DND-41 (cell line): ENCODE results near the gene NPIPA1.
"Not testable (repeated sequence)": the region's sequence is repeated elsewhere in the genome, so short reads cannot be mapped to it uniquely, and the experiment has no call there.

Experiments used
- ATAC-seq: fragments of 200-7000 bp; cut with Tn5 transposase; 3 replicates; pipeline ENCODE4 v1.9.1; 2021; ENCODE audit warnings: low read depth; ENCODE audit not compliant: insufficient read depth
- DNase-seq: peaks from one replicate; pipeline ENCODE4 v3.0.0-alpha.2; 2020
- H2AFZ ChIP-seq: 2 replicates; pipeline ENCODE4 v1.6.0; 2012; ENCODE audit warnings: low read depth, low read length
- H3K27ac ChIP-seq: 2 replicates; pipeline ENCODE4 v1.5.1; 2012; ENCODE audit warnings: low read length, inconsistent platforms
- H3K27me3 ChIP-seq: fragments of 200-600 bp; sonication (generic); 2 replicates; pipeline ENCODE4 v1.6.0; 2012; ENCODE audit warnings: low read length, mild to moderate bottlenecking, inconsistent platforms; ENCODE audit not compliant: insufficient read depth, poor library complexity
- H3K36me3 ChIP-seq: 2 replicates; pipeline ENCODE4 v1.5.1; 2012; ENCODE audit warnings: low read length, inconsistent platforms; ENCODE audit not compliant: insufficient read depth
- H3K4me1 ChIP-seq: 2 replicates; pipeline ENCODE4 v1.5.1; 2012; ENCODE audit warnings: mild to moderate bottlenecking, low read length; ENCODE audit not compliant: insufficient read depth
- H3K4me2 ChIP-seq: 2 replicates; pipeline ENCODE4 v1.6.0; 2012; ENCODE audit warnings: mild to moderate bottlenecking, moderate library complexity, low read length, inconsistent platforms; ENCODE audit not compliant: insufficient read depth
- H3K4me3 ChIP-seq, 2 experiments: fragments of 200-600 bp in 1 of 2; shearing (Covaris generic) in 1 of 2; 2 replicates each; pipeline ENCODE4 v1.5.1; 2012 to 2016; ENCODE audit warnings: inconsistent platforms in 2 of 2, low read length in 2 of 2, mild to moderate bottlenecking in 2 of 2, low read depth in 1 of 2, moderate library complexity in 1 of 2
- H3K79me2 ChIP-seq: 2 replicates; pipeline ENCODE4 v1.6.0; 2012; ENCODE audit warnings: low read length, inconsistent platforms; ENCODE audit not compliant: insufficient read depth
- H3K9ac ChIP-seq: 2 replicates; pipeline ENCODE4 v1.6.0; 2012; ENCODE audit warnings: low read depth, mild to moderate bottlenecking, inconsistent platforms, low read length, moderate library complexity
- H3K9me3 ChIP-seq: 2 replicates; pipeline ENCODE4 v1.5.1; 2012; ENCODE audit warnings: low read length, moderate library complexity, mild to moderate bottlenecking, inconsistent platforms; ENCODE audit not compliant: insufficient read depth, severe bottlenecking
- H4K20me1 ChIP-seq: 2 replicates; pipeline ENCODE4 v1.6.0; 2012; ENCODE audit warnings: low read length; ENCODE audit not compliant: insufficient read depth

The NPIPA1 gene

GRCh38 chr16:14924359-14924758 is 12.9 kb upstream of the NPIPA1 start:
- H3K36me3 ChIP-seq, H4K20me1 ChIP-seq, H3K4me3 ChIP-seq, H3K4me1 ChIP-seq, H3K79me2 ChIP-seq, H3K9me3 ChIP-seq, H3K9ac ChIP-seq, ATAC-seq, H3K27me3 ChIP-seq, H3K27ac ChIP-seq, DNase-seq, H3K4me2 ChIP-seq, H2AFZ ChIP-seq: not testable (repeated sequence)

- H3K36me3 ChIP-seq, H3K4me3 ChIP-seq, H3K9ac ChIP-seq, H3K9me3 ChIP-seq, ATAC-seq, DNase-seq, H2AFZ ChIP-seq, H4K20me1 ChIP-seq, H3K27ac ChIP-seq, H3K4me2 ChIP-seq, H3K4me1 ChIP-seq, H3K79me2 ChIP-seq, H3K27me3 ChIP-seq: not testable (repeated sequence)
Observed at GRCh38 chr16:14924982-14925381, 12.3 kb upstream of the NPIPA1 start.

- H3K4me1 ChIP-seq, H3K79me2 ChIP-seq, H3K4me2 ChIP-seq, H3K27me3 ChIP-seq, H3K9me3 ChIP-seq, H3K9ac ChIP-seq, H3K36me3 ChIP-seq, H4K20me1 ChIP-seq, H2AFZ ChIP-seq, H3K27ac ChIP-seq, H3K4me3 ChIP-seq: not testable (repeated sequence)
- ATAC-seq (peak; percentile 62), DNase-seq (peak; percentile 20)
Observed at GRCh38 chr16:14928064-14928714, 9.1 kb upstream of the NPIPA1 start.

- H3K4me2 ChIP-seq, H2AFZ ChIP-seq, H3K9ac ChIP-seq, H3K4me3 ChIP-seq, H3K27ac ChIP-seq, H4K20me1 ChIP-seq, H3K9me3 ChIP-seq, ATAC-seq, H3K27me3 ChIP-seq, DNase-seq, H3K79me2 ChIP-seq, H3K36me3 ChIP-seq, H3K4me1 ChIP-seq: not testable (repeated sequence)
Observed at GRCh38 chr16:14929176-14929575, 8.1 kb upstream of the NPIPA1 start.

- not testable (repeated sequence) for DNase-seq, H3K9ac ChIP-seq, H3K36me3 ChIP-seq, H3K4me2 ChIP-seq, H3K9me3 ChIP-seq, H3K27me3 ChIP-seq, H3K4me1 ChIP-seq, H2AFZ ChIP-seq, ATAC-seq, H3K79me2 ChIP-seq, H3K4me3 ChIP-seq, H4K20me1 ChIP-seq, H3K27ac ChIP-seq
Observed at GRCh38 chr16:14930246-14930645, 7.0 kb upstream of the NPIPA1 start.

GRCh38 chr16:14930971-14931370 is 6.3 kb upstream of the NPIPA1 start:
- H3K9me3 ChIP-seq, H3K79me2 ChIP-seq, ATAC-seq, H3K36me3 ChIP-seq, H4K20me1 ChIP-seq, H3K4me3 ChIP-seq, H3K27ac ChIP-seq, DNase-seq, H3K4me1 ChIP-seq, H3K27me3 ChIP-seq, H3K9ac ChIP-seq, H3K4me2 ChIP-seq, H2AFZ ChIP-seq: not testable (repeated sequence)

- not testable (repeated sequence) for DNase-seq
Observed at GRCh38 chr16:14932581-14933375, 4.5 kb upstream of the NPIPA1 start.

GRCh38 chr16:14937994-14938393 is 751 bp downstream of the NPIPA1 start:
- H3K27ac ChIP-seq, H3K27me3 ChIP-seq, H3K4me1 ChIP-seq, H3K4me3 ChIP-seq, H3K4me2 ChIP-seq, H2AFZ ChIP-seq, H3K36me3 ChIP-seq, H3K9me3 ChIP-seq, H3K79me2 ChIP-seq, ATAC-seq, H3K9ac ChIP-seq, H4K20me1 ChIP-seq, DNase-seq: not testable (repeated sequence)

More at GRCh38 chr16:14932581-14933375, 4.5 kb upstream of the NPIPA1 start:
- not testable (repeated sequence) for H4K20me1 ChIP-seq, H3K79me2 ChIP-seq, H3K9me3 ChIP-seq, H2AFZ ChIP-seq, H3K36me3 ChIP-seq, H3K4me3 ChIP-seq, H3K27ac ChIP-seq, H3K9ac ChIP-seq, ATAC-seq, H3K4me2 ChIP-seq, H3K4me1 ChIP-seq, H3K27me3 ChIP-seq
